Neural progenitor cell (in vitro differentiated cells): Measurements from ENCODE around the gene SLC25A44. TPM values are rescaled to one million over a fixed set of nuclear protein-coding genes. Genes with fewer than 3 reads are reported as not detected.

Experiments used
- DNase-seq: peaks from one replicate; pipeline ENCODE4 v3.0.0-alpha.2; 2016; ENCODE audit warnings: low spot score
- H2AFZ ChIP-seq: fragments of 200-600 bp; sonication (generic); replicated peaks from 2 replicates; pipeline ENCODE4 v1.6.1; 2016; ENCODE audit warnings: antibody characterized with exemption
- H3F3A ChIP-seq: fragments of 200-600 bp; sonication (generic); 2 replicates; pipeline ENCODE4 v1.6.1; 2016; ENCODE audit warnings: antibody characterized with exemption, low read depth
- H3K27ac ChIP-seq: fragments of 200-600 bp; sonication (generic); 2 replicates; pipeline ENCODE4 v1.5.1; 2016; ENCODE audit warnings: mild to moderate bottlenecking
- H3K27me3 ChIP-seq: fragments of 200-600 bp; sonication (generic); 2 replicates; pipeline ENCODE4 v1.6.1; 2016; ENCODE audit warnings: mild to moderate bottlenecking, moderate library complexity
- H3K36me3 ChIP-seq: fragments of 200-600 bp; sonication (generic); 2 replicates; pipeline ENCODE4 v1.5.1; 2016
- H3K4me1 ChIP-seq: fragments of 200-600 bp; sonication (generic); 2 replicates; pipeline ENCODE4 v1.6.1; 2016; ENCODE audit warnings: mixed run types
- H3K4me2 ChIP-seq: fragments of 200-600 bp; sonication (generic); 2 replicates; pipeline ENCODE4 v1.6.1; 2016
- H3K4me3 ChIP-seq: fragments of 200-600 bp; sonication (generic); 2 replicates; pipeline ENCODE4 v1.5.1; 2016
- H3K79me2 ChIP-seq: fragments of 200-600 bp; sonication (generic); 2 replicates; pipeline ENCODE4 v1.6.1; 2016; ENCODE audit warnings: low read depth
- H3K9ac ChIP-seq: fragments of 200-600 bp; sonication (generic); 2 replicates; pipeline ENCODE4 v1.6.1; 2016
- H3K9me3 ChIP-seq: fragments of 200-600 bp; sonication (generic); 2 replicates; pipeline ENCODE4 v1.5.1; 2016; ENCODE audit warnings: low read depth
- H4K20me1 ChIP-seq: fragments of 200-600 bp; sonication (generic); 2 replicates; pipeline ENCODE4 v1.6.1; 2016; ENCODE audit warnings: low read depth
- H3K27ac Mint-ChIP-seq: 3 replicates; pipeline ENCODE4 v1.8.0; 2021; ENCODE audit warnings: mixed read lengths
- H3K27me3 Mint-ChIP-seq: 2 replicates; pipeline ENCODE4 v1.8.0; 2022; ENCODE audit warnings: low read depth, mild to moderate bottlenecking, inconsistent platforms, moderate library complexity, mixed read lengths; ENCODE audit not compliant: insufficient read depth
- H3K36me3 Mint-ChIP-seq: 3 replicates; pipeline ENCODE4 v1.8.0; 2021; ENCODE audit warnings: mixed read lengths
- H3K4me1 Mint-ChIP-seq: 3 replicates; pipeline ENCODE4 v1.8.0; 2021; ENCODE audit warnings: mixed read lengths
- H3K4me3 Mint-ChIP-seq: 3 replicates; pipeline ENCODE4 v1.8.0; 2021; ENCODE audit warnings: mild to moderate bottlenecking, moderate library complexity, mixed read lengths
- H3K9me3 Mint-ChIP-seq: 3 replicates; pipeline ENCODE4 v1.8.0; 2020; ENCODE audit warnings: mixed read lengths
- CTCF ChIP-seq: fragments of 200-600 bp; sonication (generic); IDR thresholded peaks from 2 replicates; pipeline ENCODE4 v1.5.1; 2017; ENCODE audit warnings: antibody characterized with exemption, mild to moderate bottlenecking
- EZH2 ChIP-seq: fragments of 200-600 bp; sonication (generic); IDR thresholded peaks from 2 replicates; pipeline ENCODE4 v1.6.1; 2017; ENCODE audit warnings: antibody characterized with exemption, mild to moderate bottlenecking, moderate library complexity
- EZH2phosphoT487 ChIP-seq: fragments of 200-600 bp; sonication (generic); IDR thresholded peaks from 2 replicates; pipeline ENCODE4 v1.6.1; 2017; ENCODE audit warnings: antibody characterized with exemption
- total RNA-seq: library from RNA; depleted of rRNA; stranded (reverse); fragments of >200 nt; gene quantifications from 2 replicates; pipeline ENCODE4 v1.2.3, GENCODE V29; 2015; ENCODE audit warnings: low replicate concordance

Gene SLC25A44
- total RNA-seq, 1 donor from 2014 or later = 4.6 TPM

- Histone ChIP-seq H3K27ac (no peak overlapping the region), H3K27me3 (no peaks in the 10 kb centered on the region), H4K20me1 (no peaks in the 10 kb centered on the region), H3K9ac (no peak overlapping the region), H3K36me3 (no peaks in the 10 kb centered on the region), H3F3A (no peaks in the 10 kb centered on the region), H3K4me1 (no peaks in the 10 kb centered on the region), H3K4me3 (no peak overlapping the region), H3K4me2 (no peak overlapping the region), H3K79me2 (peaks cover 37% of the 10 kb centered on the region), H3K9me3 (no peaks in the 10 kb centered on the region), H2AFZ (no peak overlapping the region)
- peaks cover 13% of the 10 kb centered on the region for H3K36me3 Mint-ChIP-seq
- H3K4me1 Mint-ChIP-seq = peaks cover 2% of the 10 kb centered on the region
- TF ChIP-seq EZH2phosphoT487 (no peak), CTCF (no peak), EZH2 (no peak)
- DNase-seq = no peak
- no peaks in the 10 kb centered on the region for H3K9me3 Mint-ChIP-seq
- H3K4me3 Mint-ChIP-seq = no peak overlapping the region
- peaks cover 3% of the 10 kb centered on the region for H3K27me3 Mint-ChIP-seq
- H3K27ac Mint-ChIP-seq = no peak overlapping the region
Measured at GRCh38 chr1:156200044-156200443, 6.1 kb downstream of the SLC25A44 start.

GRCh38 chr1:156203331-156203730 lies 9.4 kb downstream of the SLC25A44 start:
- no peaks in the 10 kb centered on the region for H3K4me1 ChIP-seq
- H3K4me2 ChIP-seq = no peak overlapping the region
- Mint-ChIP-seq H3K9me3 (no peaks in the 10 kb centered on the region), H3K36me3 (peaks cover 11% of the 10 kb centered on the region), H3K27ac (no peak overlapping the region), H3K4me3 (no peak overlapping the region), H3K4me1 (no peaks in the 10 kb centered on the region), H3K27me3 (peaks cover 2% of the 10 kb centered on the region)
- H3K27me3 ChIP-seq = no peaks in the 10 kb centered on the region
- peaks cover 5% of the 10 kb centered on the region for H3K79me2 ChIP-seq
- no peak overlapping the region for H3K9ac ChIP-seq
- H3K4me3 ChIP-seq = no peak overlapping the region
- H4K20me1 ChIP-seq = no peaks in the 10 kb centered on the region
- no peaks in the 10 kb centered on the region for H3K36me3 ChIP-seq
- DNase-seq = no peak
- no peaks in the 10 kb centered on the region for H3K9me3 ChIP-seq
- TF ChIP-seq EZH2phosphoT487 = no peak
- TF ChIP-seq CTCF = no peak
- TF ChIP-seq EZH2 = no peak
- H2AFZ ChIP-seq = no peak overlapping the region
- no peaks in the 10 kb centered on the region for H3F3A ChIP-seq
- no peak overlapping the region for H3K27ac ChIP-seq

GRCh38 chr1:156204686-156205085 lies 10.8 kb downstream of the SLC25A44 start:
- DNase-seq = no peak
- Mint-ChIP-seq H3K27me3 (peaks cover 2% of the 10 kb centered on the region), H3K9me3 (no peaks in the 10 kb centered on the region), H3K4me1 (no peaks in the 10 kb centered on the region), H3K27ac (no peak overlapping the region), H3K4me3 (no peak overlapping the region), H3K36me3 (peaks cover 9% of the 10 kb centered on the region)
- no peaks in the 10 kb centered on the region for H3K4me1 ChIP-seq
- no peaks in the 10 kb centered on the region for H3K36me3 ChIP-seq
- H3F3A ChIP-seq = no peaks in the 10 kb centered on the region
- H3K9ac ChIP-seq = no peak overlapping the region
- no peak overlapping the region for H3K4me2 ChIP-seq
- H2AFZ ChIP-seq = no peak overlapping the region
- H3K79me2 ChIP-seq = no peaks in the 10 kb centered on the region
- H4K20me1 ChIP-seq = no peaks in the 10 kb centered on the region
- H3K27ac ChIP-seq = no peak overlapping the region
- TF ChIP-seq EZH2phosphoT487 (no peak), CTCF (no peak), EZH2 (no peak)
- no peaks in the 10 kb centered on the region for H3K27me3 ChIP-seq
- no peaks in the 10 kb centered on the region for H3K9me3 ChIP-seq
- H3K4me3 ChIP-seq = no peak overlapping the region

GRCh38 chr1:156211243-156211642 lies 17.3 kb downstream of the SLC25A44 start:
- Histone ChIP-seq H3K27me3 (no peaks in the 10 kb centered on the region), H3K9ac (no peak overlapping the region), H3K4me3 (no peak overlapping the region), H3K4me1 (peaks cover 10% of the 10 kb centered on the region), H3F3A (peaks cover 6% of the 10 kb centered on the region), H4K20me1 (peaks cover 9% of the 10 kb centered on the region), H3K27ac (no peak overlapping the region), H2AFZ (no peak overlapping the region), H3K79me2 (peaks cover 31% of the 10 kb centered on the region), H3K36me3 (no peaks in the 10 kb centered on the region), H3K4me2 (no peak overlapping the region), H3K9me3 (no peaks in the 10 kb centered on the region)
- Mint-ChIP-seq H3K4me3 (peak overlapping the region; percentile 18), H3K9me3 (no peaks in the 10 kb centered on the region), H3K4me1 (peaks cover 12% of the 10 kb centered on the region), H3K27ac (no peak overlapping the region), H3K27me3 (peaks cover 2% of the 10 kb centered on the region), H3K36me3 (peaks cover 7% of the 10 kb centered on the region)
- no peak for DNase-seq
- TF ChIP-seq EZH2phosphoT487 (no peak), CTCF (no peak), EZH2 (no peak)
